Body of pancreas (tissue), 4 donors: ENCODE results near the gene KATNAL2.

Source experiments
- CTCF ChIP-seq, 7 experiments: fragments of 450-650 bp in 4 of 7; fragments of 200-600 bp in 3 of 7; sonication (generic) in 3 of 7; IDR thresholded peaks; one replicate each; pipeline ENCODE4 v1.5.1; 2016 to 2019; ENCODE audit warnings: antibody characterized with exemption in 7 of 7
- POLR2A ChIP-seq, 3 donors: fragments of 450-650 bp; IDR thresholded peaks; one replicate each; pipeline ENCODE4 v1.6.1; 2016; ENCODE audit warnings: antibody characterized with exemption in 3 of 3, mild to moderate bottlenecking in 2 of 3

- TF ChIP-seq CTCF (IDR thresholded peaks at IDR 0.05) = no peak
- TF ChIP-seq POLR2A (IDR thresholded peaks at IDR 0.05) = no peak
Observed at GRCh38 chr18:47143153-47143552, 225.8 kb downstream of the KATNAL2 start.
